Urinary bladder (tissue), 4 donors: ENCODE measurements around the gene TCF12. TPM values are rescaled to one million over a fixed set of nuclear protein-coding genes. Genes with fewer than 3 reads are reported as not detected.
"Not testable (repeated sequence)": the region's sequence is repeated elsewhere in the genome, so short reads cannot be mapped to it uniquely, and the experiment has no call there.

Experiments
- DNase-seq: peaks from one replicate; pipeline ENCODE4 v3.0.0-alpha.2; 2015; ENCODE audit errors: extremely low spot score
- H3K27ac ChIP-seq: one replicate; pipeline ENCODE4 v1.5.1; 2013; ENCODE audit warnings: low read depth, mild to moderate bottlenecking, moderate library complexity
- H3K36me3 ChIP-seq: one replicate; pipeline ENCODE4 v1.6.1; 2013; ENCODE audit warnings: mild to moderate bottlenecking, moderate library complexity; ENCODE audit not compliant: insufficient read depth
- H3K4me1 ChIP-seq: one replicate; pipeline ENCODE4 v1.6.1; 2013; ENCODE audit warnings: mild to moderate bottlenecking, moderate library complexity; ENCODE audit not compliant: insufficient read depth
- H3K4me3 ChIP-seq: one replicate; pipeline ENCODE4 v1.5.1; 2013; ENCODE audit warnings: low read depth, low read length
- WGBS: extraction: QIAGEN DNeasy Blood & Tissue Kit; methylation state at CpG from one replicate; pipeline ENCODE4 v1.1.7; 2013; 5-methylcytosine and 5-hydroxymethylcytosine counted together
- polyA plus RNA-seq: library from polyadenylated mRNA; stranded (reverse); fragments of 200-250 nt; gene quantifications from one replicate; pipeline ENCODE4 v1.2.3, GENCODE V29; 2013
- total RNA-seq: library from RNA; depleted of rRNA; stranded (reverse); fragments of >200 nt; gene quantifications from one replicate; pipeline ENCODE4 v1.2.3, GENCODE V29; 2014
- donor health status: healthy with polysubstance abuse.
- donor health status: healthy.

Gene TCF12
- total and polyA plus RNA-seq, 2 donors, result 55.0 to 241 TPM

DNA sequence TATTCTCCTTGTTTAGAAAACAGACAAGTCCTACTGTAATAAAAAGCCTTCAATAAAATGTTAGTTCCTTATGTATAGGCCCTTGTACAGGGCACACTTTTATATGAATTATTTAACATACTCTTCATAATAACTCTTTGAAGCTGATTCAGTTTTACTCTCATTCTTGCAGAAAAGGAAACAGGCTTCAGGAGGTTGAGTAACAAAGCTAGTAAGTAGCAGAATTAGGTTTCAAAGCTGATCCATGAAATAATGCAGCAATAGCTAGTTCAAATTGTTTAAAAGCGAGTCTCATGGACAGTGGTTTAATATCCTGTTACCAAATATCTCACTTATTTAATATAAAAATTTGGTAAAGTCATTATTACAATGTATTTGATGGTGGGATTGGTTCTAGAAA is 25.0 kb downstream of the TCF12 start:
- DNase-seq, result no peak
- 99% methylated on average over 1 of the region's 1 CpG for WGBS
- Histone ChIP-seq H3K4me3 (no peak overlapping the region), H3K4me1 (no peaks in the 10 kb centered on the region), H3K27ac (no peak overlapping the region), H3K36me3 (no peaks in the 10 kb centered on the region)

DNA sequence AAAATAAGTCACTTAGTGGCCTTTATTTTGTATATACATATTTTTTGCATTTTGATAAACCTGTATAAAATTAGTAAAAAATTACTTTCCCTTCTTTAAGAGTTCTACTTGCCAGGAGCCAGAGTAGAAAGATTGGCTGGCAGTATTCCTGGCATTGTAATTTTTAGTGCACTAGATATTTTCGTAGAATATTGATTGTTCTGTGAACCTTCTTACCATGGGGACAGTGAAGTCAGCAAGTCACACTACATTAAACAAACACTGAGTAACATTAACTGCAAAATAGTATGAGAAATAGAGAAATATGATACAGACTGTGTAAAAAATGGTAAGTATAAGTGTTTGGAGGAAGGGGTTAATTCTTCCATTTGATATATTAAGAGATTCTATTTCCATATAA is 26.0 kb downstream of the TCF12 start:
- no peak overlapping the region for H3K27ac ChIP-seq
- no peak for DNase-seq
- 93% methylated on average over 1 of the region's 1 CpG for WGBS
- no peaks in the 10 kb centered on the region for H3K4me1 ChIP-seq
- no peaks in the 10 kb centered on the region for H3K36me3 ChIP-seq
- no peak overlapping the region for H3K4me3 ChIP-seq

DNA sequence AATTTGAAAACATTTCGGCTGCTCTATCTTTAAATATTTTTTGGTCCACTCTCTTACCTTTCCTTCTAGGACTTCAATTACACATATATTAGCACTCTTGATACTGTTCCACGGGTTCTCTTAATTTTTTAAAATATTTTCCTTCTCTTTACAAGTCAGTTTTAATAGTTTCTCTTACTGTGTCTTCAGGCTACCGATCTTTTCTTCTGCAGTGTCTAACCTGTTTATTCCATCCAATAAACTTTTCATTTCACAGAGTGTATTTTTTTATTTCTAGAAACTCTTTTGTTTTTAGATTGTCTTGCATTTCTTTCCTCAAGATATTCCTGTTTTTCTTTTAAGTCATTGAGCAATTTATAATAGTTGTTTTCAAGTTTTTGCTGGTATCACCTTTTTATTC is 27.7 kb downstream of the TCF12 start:
- Histone ChIP-seq H3K27ac (no peak overlapping the region), H3K4me3 (no peak overlapping the region), H3K4me1 (no peaks in the 10 kb centered on the region), H3K36me3 (no peaks in the 10 kb centered on the region)
- no peak for DNase-seq
- over 99% methylated on average over 3 of the region's 3 CpGs for WGBS

DNA sequence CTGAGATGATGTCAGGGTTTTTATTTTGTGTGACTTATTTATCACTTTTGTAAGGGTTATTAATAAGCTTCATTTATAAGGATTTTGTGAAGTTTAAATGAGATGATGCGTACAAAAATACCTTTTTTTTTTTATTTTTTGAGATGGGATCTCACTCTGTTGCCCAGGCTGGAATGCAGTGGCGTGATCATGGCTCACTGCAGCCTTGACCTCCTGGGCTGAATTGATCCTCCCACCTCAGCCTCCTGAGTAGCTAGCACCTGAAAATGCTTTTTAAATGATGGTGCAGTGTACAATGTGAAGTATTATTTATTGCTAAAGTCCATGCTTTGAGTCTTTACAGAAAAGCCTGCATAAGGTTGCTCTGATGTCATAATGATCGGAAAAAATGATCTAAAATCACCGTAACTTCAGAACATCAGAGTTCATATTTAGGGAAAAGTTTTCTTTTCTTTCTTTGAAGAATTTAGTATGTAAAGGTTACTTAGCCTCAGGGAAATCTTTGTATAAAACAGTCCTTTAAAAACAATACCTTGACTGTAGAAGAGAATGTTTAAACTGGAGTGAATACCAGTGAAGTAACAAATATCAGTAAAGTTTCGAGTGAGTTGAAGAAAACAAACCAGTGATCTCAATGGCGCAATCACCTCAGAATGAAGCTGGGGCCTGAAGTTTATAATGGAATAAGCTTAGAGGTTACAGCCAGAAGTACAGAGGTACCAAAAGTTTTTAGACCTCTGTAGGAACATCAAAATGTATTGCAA is 29.7 kb downstream of the TCF12 start:
- 95% methylated on average over 6 of the region's 6 CpGs for WGBS

DNA sequence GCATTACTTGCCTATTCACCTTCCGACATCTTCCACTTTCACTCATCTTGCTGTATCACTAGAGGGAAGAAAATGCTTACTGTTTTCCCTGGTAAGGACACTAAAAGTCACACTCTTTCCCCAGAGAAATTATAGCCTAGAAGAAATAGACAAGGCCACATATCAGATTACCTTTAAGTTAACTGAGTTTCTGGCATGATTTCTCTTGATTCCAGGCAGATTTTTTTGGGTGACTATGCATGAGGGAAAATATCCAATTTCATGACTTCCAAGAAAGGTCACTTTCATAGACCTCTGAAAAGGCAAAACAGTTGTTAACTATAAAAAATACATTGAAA is 30.3 kb downstream of the TCF12 start:
- Histone ChIP-seq H3K4me1 (no peaks in the 10 kb centered on the region), H3K36me3 (no peaks in the 10 kb centered on the region), H3K4me3 (no peak overlapping the region), H3K27ac (no peak overlapping the region)
- WGBS, result 96% methylated on average over 1 of the region's 1 CpG
- no peak for DNase-seq

More for the DNA sequence above, 29.7 kb downstream of the TCF12 start:
- no peak overlapping the region for H3K4me3 ChIP-seq
- H3K36me3 ChIP-seq, result no peaks in the 10 kb centered on the region
- no peak for DNase-seq
- H3K27ac ChIP-seq, result no peak overlapping the region
- no peaks in the 10 kb centered on the region for H3K4me1 ChIP-seq

DNA sequence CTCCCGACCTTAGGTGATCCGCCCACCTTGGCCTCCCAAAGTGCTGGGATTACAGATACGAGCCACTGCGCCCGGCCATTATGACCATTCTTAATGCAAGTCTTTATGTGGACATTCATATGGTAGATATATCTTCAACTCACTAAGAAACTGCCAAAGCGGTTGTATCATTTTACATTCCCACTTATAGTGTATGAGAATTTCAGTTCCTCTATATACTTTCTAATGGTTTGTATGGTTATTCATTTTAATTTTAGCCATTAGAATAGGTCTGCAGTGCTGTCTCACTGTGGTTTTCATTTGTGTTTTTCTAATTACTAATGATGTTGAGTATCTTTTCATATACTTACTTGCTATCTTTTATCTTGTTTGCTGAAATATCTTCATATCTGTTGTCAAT is 32.5 kb downstream of the TCF12 start:
- no peak for DNase-seq
- Histone ChIP-seq H3K27ac (no peak overlapping the region), H3K4me3 (no peak overlapping the region), H3K36me3 (no peaks in the 10 kb centered on the region), H3K4me1 (no peaks in the 10 kb centered on the region)
- 96% methylated on average over 6 of the region's 6 CpGs for WGBS

DNA sequence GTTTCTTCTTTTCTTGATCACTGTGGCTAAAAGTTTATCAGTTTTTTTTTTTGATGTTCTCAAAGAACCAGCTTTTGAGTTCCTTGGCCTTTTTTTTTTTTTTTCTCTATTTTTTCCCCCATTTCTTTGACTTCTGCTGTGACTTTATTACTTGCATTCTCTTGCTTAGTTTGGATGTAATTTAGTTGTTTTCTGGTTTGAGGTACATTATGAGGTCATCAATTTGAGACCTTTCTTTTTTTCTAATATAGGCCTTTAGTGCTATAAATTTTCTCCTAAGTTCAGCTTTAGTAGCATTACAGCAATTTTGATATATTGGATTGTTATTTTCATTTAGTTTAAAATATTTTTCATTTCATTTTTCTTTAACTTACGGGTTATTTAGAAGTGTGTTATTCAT is 35.3 kb downstream of the TCF12 start:
- 99% methylated on average over 1 of the region's 1 CpG for WGBS
- H3K27ac ChIP-seq, result no peak overlapping the region
- H3K36me3 ChIP-seq, result no peaks in the 10 kb centered on the region
- DNase-seq, result no peak
- H3K4me3 ChIP-seq, result no peak overlapping the region
- H3K4me1 ChIP-seq, result no peaks in the 10 kb centered on the region

DNA sequence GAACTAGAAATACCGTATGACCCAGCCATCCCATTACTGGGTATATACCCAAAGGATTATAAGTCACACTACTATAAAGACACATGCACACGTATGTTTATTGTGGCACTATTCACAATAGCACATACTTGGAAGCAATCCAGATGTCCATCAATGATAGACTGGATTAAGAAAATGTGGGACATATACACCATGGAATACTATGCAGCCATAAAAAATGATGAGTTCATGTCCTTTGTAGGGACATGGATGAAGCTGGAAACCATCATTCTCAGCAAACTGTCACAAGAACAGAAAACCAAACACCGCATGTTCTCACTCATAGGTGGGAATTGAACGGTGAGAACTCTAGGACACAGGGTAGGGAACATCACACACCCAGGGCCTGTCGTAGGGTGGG is 36.6 kb downstream of the TCF12 start:
- WGBS, result 98% methylated on average over 5 of the region's 5 CpGs
- H3K27ac ChIP-seq, H3K4me1 ChIP-seq, H3K4me3 ChIP-seq, H3K36me3 ChIP-seq, DNase-seq: not testable (repeated sequence)

DNA sequence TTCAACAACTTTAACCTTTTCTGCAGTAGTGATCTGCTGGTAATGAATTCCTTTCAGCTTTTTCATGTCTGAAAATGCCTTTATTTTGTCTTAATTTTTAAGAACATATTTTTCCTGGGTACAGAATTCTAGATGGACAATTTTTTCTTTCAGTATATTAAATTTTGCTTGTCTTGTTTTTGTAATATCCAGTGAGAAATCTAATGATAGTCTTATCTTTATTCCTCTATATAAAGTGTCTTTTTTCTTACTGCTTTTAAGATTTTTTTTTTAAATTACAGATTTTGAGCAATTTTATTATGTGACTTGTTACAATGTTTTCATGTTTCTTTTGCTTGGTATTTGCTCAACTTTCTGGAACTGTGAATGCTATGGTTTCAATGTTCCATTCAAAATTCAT is 38.1 kb downstream of the TCF12 start:
- H3K4me3 ChIP-seq, result no peak overlapping the region
- DNase-seq, result no peak

DNA sequence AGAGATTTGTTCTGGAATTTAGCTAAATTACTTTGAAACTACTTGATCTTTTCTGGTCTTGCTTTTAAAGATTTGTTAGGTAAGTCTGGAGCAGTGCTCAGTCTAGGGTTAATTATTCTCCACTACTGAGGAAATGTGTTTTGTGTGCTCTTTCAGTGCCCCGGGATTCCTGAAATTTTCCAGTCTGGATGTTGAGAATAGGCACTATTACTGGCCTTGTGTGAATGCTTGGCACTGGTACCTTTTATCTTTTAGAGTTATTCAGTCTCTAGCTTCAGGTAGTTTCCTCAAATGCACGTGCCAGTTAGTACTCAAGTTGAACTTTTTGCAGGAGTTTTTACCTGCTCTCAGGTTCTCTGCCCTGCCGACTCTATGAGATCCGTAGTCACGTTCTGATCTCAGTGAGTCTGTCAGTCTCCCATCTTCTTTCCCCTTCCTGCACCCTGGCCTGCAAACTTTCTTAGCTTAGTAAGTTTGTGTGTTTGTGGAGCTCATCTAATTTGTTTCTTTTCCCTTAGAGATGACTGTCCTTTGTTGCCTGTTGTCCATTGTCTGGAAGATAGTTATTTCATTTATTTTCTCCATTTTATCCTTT is 39.5 kb downstream of the TCF12 start:
- 74% methylated on average over 5 of the region's 5 CpGs for WGBS

More for the DNA sequence above, 38.1 kb downstream of the TCF12 start:
- no peak overlapping the region for H3K27ac ChIP-seq
- no peaks in the 10 kb centered on the region for H3K36me3 ChIP-seq
- H3K4me1 ChIP-seq, result no peaks in the 10 kb centered on the region

DNA sequence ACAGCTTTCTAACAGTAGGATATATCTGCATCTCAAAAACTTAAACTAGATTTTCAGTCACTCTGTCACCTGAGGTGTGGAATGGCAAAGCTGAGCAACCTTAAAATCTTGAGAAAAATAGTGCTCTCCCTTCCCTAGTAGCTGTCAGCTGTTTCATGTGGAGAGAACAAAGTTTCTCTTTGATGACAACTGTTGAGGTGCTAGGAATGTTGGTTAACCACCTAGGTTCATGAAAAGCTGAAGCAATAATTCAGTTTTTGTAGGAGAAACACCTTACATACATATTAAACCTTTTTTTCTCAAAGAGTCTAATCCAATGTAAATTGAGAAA is 40.8 kb downstream of the TCF12 start:
- no peaks in the 10 kb centered on the region for H3K4me1 ChIP-seq
- H3K27ac ChIP-seq, result no peak overlapping the region
- no peak overlapping the region for H3K4me3 ChIP-seq
- no peaks in the 10 kb centered on the region for H3K36me3 ChIP-seq
- DNase-seq, result no peak

More for the DNA sequence above, 39.5 kb downstream of the TCF12 start:
- Histone ChIP-seq H3K27ac (no peak overlapping the region), H3K36me3 (no peaks in the 10 kb centered on the region), H3K4me3 (no peak overlapping the region), H3K4me1 (no peaks in the 10 kb centered on the region)
- no peak for DNase-seq

DNA sequence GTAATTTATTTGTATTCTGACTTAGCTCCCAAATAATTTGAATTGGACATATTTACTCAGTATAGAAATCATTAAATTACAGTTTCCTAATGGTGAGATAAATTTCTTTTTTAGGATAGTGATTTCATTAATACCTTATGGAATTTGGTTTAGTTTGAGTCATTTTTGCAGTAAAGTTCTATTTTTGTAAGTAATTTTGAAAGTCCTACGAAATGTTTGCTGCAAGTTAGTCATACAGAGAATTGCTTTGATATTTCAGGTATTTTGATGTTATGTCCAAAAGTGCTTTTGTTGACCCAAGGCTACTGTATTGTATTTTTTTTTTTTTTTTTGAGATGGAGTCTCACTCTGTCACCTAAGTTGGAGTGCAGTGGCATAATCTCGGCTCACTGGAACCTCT is 41.7 kb downstream of the TCF12 start:
- 92% methylated on average over 2 of the region's 2 CpGs for WGBS
- DNase-seq, result no peak
- no peaks in the 10 kb centered on the region for H3K4me1 ChIP-seq

DNA sequence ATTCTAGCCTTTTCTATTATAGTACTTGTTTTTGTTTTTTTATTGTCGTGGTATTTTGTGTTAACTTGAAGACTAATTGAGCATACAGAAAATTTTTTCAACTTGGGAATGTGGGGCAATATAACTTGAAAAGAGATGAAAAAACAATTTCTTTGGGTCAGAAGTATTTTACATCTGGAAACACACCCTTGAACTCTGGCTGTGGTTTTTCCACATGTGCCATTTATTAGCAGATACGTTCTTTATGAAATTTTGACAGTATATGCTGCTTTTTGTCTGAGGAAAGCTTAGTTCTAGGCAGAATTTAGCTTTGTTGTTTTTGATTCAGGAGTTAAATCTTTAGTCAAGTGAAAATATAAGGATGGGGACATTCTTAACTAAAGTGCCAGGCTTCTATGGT is 44.7 kb downstream of the TCF12 start:
- WGBS, result 81% methylated on average over 2 of the region's 2 CpGs
- Histone ChIP-seq H3K36me3 (no peaks in the 10 kb centered on the region), H3K4me1 (no peaks in the 10 kb centered on the region), H3K27ac (no peak overlapping the region), H3K4me3 (no peak overlapping the region)
- DNase-seq, result no peak

More for the DNA sequence above, 41.7 kb downstream of the TCF12 start:
- H3K36me3 ChIP-seq, result no peaks in the 10 kb centered on the region
- no peak overlapping the region for H3K4me3 ChIP-seq
- H3K27ac ChIP-seq, result no peak overlapping the region

DNA sequence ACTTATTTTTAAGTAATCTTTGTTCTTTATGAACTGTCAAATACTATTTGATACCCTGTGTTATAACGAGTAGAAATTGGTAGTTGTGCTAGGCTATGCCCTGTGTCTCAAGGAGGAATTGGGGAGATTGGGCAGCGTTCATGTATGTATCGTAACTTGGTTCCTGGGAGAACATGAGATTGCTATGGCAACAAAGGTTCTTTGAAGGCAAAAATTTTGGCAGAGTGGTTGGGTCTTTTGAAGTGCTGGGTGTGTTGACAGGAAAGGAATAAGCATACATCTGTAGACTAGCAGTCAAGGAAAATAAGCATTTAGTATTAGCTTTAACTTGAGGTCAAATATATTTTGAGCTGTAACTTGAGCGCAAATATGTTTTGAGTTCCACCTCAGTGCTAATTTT is 45.3 kb downstream of the TCF12 start:
- Histone ChIP-seq H3K4me1 (no peaks in the 10 kb centered on the region), H3K27ac (no peak overlapping the region), H3K36me3 (no peaks in the 10 kb centered on the region), H3K4me3 (no peak overlapping the region)
- DNase-seq, result no peak
- WGBS, result 75% methylated on average over 4 of the region's 4 CpGs

DNA sequence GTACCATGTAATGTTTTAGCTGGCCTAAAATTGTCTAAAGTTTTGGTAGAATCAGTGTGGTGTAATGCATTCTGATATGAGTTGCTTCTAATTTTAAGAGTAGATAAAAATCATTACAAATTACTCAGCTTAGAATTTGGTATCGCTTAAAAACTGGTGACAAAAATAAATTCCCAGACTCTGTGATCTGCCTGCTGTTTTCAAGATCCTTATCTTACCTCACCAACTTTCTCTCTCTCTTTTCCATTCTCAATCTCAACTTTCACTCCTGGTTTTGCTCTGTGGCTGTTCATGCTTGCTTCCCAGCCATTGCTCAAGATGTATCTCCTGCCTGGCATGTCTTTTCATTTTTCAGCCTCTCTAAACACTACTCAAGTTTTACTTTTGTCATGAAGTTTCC is 45.7 kb downstream of the TCF12 start:
- Histone ChIP-seq H3K27ac (no peak overlapping the region), H3K36me3 (no peaks in the 10 kb centered on the region), H3K4me3 (no peak overlapping the region), H3K4me1 (no peaks in the 10 kb centered on the region)
- 58% methylated on average over 1 of the region's 1 CpG for WGBS
- DNase-seq, result no peak
